Omental fat pad (tissue), 4 donors: ENCODE data around the gene SFMBT2. TPM values are rescaled to one million over a fixed set of nuclear protein-coding genes. Genes with fewer than 3 reads are reported as not detected.

Experiments
- ATAC-seq: fragments of 150-250 bp; one replicate; pipeline ENCODE4 v1.9.1; 2016; ENCODE audit warnings: mild to moderate bottlenecking, moderate library complexity; ENCODE audit not compliant: low FRiP score
- DNase-seq: peaks from one replicate; pipeline ENCODE4 v3.0.0-alpha.2; 2019; ENCODE audit warnings: low spot score
- total RNA-seq, 4 donors: library from RNA; depleted of rRNA; stranded (reverse); fragments of >200 nt; gene quantifications; one replicate each; pipeline ENCODE4 v1.1.0, GENCODE V29; 2016
- TF ChIP-seq, protein P1 (sequence below), 3 donors: fragments of 450-650 bp; IDR thresholded peaks; one replicate each; pipeline ENCODE4 v1.5.1; 2016 to 2017; ENCODE audit warnings: antibody characterized with exemption in 3 of 3, mild to moderate bottlenecking in 3 of 3, moderate library complexity in 2 of 3

The SFMBT2 gene
- total RNA-seq, result 10 to 100 TPM in 2 of 4 donors, 1 to 10 TPM in 2; 6.2 to 12.0 (median 9.4) TPM

DNA sequence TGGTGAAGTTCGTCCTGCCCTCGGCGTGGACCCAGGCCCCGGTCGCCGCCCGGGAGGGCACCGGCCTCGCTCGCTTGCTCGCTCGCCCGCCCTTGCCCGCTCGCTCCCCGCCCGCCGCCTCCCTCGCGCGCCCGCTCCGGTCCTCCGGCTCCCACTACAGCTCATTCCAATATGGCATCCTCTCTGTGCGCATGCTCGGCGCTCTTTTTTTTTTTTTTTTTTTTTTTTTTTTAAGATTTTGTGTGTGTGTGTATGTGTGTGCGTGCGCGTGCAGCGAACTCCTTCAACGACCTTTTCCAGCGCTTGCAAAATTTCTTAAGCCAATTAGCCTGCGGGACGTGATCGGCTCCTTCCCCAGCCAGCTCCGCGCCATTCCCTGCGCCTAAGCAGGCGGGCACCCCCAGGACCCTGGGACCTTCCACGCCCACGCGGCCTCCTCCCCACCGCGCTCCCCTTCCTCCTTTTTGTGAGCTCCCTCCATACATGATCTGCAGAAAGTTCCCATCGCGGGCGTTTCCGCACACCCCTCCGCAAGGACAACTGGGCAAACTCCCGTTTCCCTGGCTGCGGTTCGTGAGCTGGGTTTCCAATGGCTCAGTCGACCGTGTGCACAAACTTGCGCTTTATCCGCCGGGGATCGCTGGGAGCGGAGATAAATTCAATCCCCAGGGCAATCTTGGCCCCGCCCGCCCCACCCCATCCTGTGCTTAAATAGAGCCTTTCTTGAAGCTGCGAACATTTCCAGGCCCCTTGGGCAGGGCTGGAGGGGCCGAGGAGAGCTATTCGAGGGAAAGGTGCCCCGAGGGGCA, at the start of gene SFMBT2:
Gene SFMBT2, minus strand, starts transcription at position 173 of the 809 bp plus-strand sequence. CDS start 29,136 bp downstream, outside the sequence.
- DNase-seq, result no peak
- TF ChIP-seq, protein P1, sequence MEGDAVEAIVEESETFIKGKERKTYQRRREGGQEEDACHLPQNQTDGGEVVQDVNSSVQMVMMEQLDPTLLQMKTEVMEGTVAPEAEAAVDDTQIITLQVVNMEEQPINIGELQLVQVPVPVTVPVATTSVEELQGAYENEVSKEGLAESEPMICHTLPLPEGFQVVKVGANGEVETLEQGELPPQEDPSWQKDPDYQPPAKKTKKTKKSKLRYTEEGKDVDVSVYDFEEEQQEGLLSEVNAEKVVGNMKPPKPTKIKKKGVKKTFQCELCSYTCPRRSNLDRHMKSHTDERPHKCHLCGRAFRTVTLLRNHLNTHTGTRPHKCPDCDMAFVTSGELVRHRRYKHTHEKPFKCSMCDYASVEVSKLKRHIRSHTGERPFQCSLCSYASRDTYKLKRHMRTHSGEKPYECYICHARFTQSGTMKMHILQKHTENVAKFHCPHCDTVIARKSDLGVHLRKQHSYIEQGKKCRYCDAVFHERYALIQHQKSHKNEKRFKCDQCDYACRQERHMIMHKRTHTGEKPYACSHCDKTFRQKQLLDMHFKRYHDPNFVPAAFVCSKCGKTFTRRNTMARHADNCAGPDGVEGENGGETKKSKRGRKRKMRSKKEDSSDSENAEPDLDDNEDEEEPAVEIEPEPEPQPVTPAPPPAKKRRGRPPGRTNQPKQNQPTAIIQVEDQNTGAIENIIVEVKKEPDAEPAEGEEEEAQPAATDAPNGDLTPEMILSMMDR (IDR thresholded peaks at IDR 0.05), result no peak
- ATAC-seq, result peak; percentile 28

DNA sequence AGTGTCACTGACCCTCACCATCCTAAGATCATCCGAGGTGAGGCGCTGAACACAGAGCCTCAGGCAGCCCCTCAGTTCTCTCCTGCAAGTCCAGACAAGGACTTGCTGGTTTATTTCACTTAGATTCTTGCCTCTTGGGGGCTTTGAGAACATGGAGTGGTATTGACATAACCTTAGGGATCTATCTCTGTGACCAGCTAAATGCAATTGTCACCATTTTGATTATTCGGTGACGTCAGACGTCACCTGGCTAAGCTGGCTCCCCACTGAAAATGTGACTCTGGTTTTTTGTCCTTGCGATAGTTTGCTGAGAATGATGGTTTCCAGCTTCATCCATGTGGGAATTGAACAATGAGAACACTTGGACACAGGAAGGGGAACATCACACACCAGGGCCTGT, 49.2 kb upstream of the SFMBT2 start:
- TF ChIP-seq, protein P1 (IDR thresholded peaks at IDR 0.05), result no peak
- DNase-seq, result no peak
- no peak for ATAC-seq

DNA sequence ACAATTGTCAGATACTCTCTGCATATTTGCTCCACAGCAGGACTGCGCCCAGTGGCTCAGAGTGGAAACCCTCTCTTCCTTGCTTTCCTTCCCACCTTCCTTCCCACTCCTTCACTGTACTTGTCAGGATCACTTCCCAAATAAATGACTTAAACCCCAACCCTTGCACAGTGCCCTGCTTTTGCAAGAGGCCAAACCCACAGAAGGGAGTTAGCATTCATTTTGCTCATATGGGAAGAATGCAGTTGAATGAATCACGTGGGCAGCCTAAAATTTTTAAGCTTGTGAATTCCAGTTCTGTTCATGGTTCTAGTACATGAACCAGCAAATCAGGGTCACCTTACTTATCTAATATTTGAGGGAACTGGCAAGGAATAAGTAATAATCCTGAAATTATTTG, 47.7 kb upstream of the SFMBT2 start:
- TF ChIP-seq, protein P1 (IDR thresholded peaks at IDR 0.05), result no peak
- peak; percentile 67 for ATAC-seq

DNA sequence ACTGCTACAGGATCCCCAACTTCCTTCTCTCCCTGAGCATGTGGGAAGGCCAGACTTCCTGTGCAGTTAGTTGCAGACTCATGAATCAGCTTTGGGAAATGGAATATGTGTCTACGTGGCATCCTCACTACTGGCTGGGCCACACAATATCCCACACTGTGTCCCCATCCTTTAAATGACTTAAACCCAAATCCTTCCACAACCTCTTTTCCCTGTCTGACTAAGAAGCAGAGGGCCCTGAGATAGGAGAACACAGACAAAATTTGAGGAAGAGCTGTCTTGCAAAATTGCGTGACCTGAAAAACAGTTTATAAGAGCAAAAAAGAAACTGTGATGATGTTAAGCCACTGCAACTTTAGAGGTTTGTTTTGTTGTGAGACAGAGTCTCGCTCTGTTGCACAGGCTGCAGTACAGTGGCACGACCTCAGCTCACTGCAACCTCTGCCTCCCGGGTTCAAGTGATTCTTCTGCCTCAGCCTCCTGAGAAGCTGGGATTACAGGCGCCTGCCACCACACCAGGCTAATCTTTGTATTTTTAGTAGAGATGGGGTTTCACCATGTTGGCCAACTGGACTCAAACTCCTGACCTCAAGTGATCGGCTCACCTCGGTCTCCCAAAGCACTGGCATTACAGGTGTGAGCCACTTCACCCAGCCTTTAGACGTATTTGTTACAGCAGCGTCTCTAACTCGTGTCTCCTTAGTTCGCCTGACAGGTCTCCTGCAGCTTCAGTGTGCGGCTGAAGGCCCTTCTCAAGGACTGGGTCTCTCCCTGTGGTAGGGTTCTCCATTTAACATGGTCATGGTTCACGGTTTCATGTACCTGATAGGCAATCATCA, 46.9 kb upstream of the SFMBT2 start:
- no peak for DNase-seq
- ATAC-seq, result no peak
- TF ChIP-seq, protein P1 (IDR thresholded peaks at IDR 0.05), result no peak

More for the DNA sequence above, 47.7 kb upstream of the SFMBT2 start:
- DNase-seq, result no peak

DNA sequence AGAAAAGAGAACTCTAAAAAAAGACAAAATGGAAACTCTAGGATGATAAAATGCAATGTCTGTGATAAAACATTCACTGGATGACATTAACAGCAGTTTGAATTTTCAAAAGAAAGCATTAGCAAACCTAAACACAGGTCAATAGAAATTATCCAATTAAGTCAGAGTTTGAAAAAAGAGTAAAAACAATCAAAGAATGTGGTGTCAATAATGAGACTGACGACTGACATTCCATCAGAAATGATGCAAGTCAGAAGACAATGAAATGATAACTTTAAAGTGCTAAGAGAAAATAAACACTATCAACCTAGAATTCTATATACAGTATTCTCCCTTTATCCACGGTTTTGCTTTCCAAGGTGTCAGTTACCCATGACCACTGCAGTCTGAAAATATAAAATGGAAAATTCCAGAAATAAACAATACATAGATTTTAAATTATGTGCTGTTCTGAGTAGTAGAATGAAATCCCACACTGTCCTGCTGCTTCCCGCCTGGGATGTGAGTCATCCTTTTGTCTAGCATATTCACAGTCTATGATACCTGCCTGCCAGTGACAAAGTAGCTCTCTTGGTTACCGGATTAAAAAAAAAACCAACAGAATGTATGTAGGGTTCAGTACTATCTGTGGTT, 38.3 kb upstream of the SFMBT2 start:
- ATAC-seq (no peak), DNase-seq (no peak)
- TF ChIP-seq, protein P1 (IDR thresholded peaks at IDR 0.05), result no peak

DNA sequence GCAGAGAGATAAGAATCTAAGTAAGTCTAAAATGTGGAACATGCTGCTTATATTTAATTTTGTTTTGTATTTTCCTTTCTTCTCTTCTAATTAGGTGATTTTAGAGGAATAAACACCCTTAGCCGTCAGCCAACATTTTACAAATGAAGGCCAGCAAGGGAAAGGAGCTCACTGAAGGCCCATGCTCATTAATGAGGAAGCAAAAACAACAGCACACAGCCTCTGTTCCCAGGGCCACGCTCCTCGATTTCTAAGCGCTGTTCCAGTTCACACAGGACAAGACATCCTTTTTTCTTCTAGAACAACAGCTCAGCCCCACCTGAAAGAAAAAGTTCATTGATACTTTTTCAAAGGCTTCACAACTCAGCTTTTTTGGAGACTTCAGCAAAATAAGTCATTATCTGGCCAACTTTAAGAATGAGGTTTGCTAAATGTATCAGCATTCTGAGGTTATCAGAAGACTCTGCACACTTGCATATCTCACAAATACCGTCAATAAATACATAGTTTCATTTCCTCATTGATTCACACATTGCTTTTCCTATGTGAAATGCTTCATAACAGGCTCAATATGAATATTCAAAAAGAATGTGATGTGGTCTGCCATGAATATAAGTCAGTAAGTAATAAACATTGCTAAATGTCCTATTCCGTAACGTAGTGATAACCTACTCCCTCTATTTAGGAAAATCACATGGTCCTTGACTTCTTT, 34.8 kb upstream of the SFMBT2 start:
- TF ChIP-seq, protein P1 (IDR thresholded peaks at IDR 0.05), result no peak
- DNase-seq, result no peak
- ATAC-seq, result no peak
